ENCODE data around the gene KRTAP6-2.

DNA sequence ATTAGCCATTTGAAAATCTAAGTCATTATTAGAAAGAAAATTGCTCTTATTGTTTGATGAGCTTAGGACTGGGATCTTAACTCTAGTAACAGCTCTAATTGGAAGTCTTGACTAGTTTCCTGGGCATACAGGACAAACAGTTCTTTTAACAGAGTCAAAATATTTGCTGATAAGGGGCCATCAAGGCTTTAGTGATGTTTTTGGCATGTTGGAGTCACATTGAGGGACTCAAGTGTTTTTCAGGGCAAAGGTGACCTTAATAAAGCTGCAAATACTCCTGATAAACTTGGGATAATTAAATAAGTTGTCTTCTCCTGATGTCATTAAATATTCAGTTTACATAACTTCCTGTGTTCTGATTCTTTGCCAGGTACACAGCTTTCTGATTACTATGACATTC lies 31.1 kb downstream of the KRTAP6-2 start:
- TF ChIP-seq CTCF (IDR thresholded peaks at IDR 0.05; ENCODE audit: borderline replicate concordance, extremely low read depth, low read length, poor library complexity, severe bottlenecking) (no peak), EZH2 (IDR thresholded peaks at IDR 0.05; ENCODE audit: borderline replicate concordance, low read depth, low read length, severe bottlenecking) (no peak)
